GM23338 (cell line): ENCODE data around the gene IFI16.

Source experiments
- EZH2 ChIP-seq: fragments of 200-600 bp; sonication (generic); IDR thresholded peaks from one replicate; pipeline ENCODE4 v1.8.0; 2017; ENCODE audit warnings: antibody characterized with exemption, mild to moderate bottlenecking, low read depth; ENCODE audit not compliant: unreplicated experiment
- EZH2phosphoT487 ChIP-seq: fragments of 200-600 bp; sonication (generic); IDR thresholded peaks from one replicate; pipeline ENCODE4 v1.8.1; 2018; ENCODE audit warnings: antibody characterized with exemption; ENCODE audit not compliant: unreplicated experiment
- POLR2AphosphoS5 ChIP-seq: IDR thresholded peaks from 2 replicates; pipeline ENCODE4 v1.6.1; 2016; ENCODE audit warnings: antibody characterized with exemption, low read depth
- TF ChIP-seq, protein P1 (sequence below), 2 experiments: fragments of 200-600 bp in 1 of 2; sonication (generic) in 1 of 2; conservative IDR thresholded peaks; 2 replicates each; pipeline versions ENCODE4 v1.5.1 to v1.6.1; 2016 to 2017; ENCODE audit warnings: antibody characterized with exemption in 2 of 2, low read depth in 2 of 2, mild to moderate bottlenecking in 2 of 2, moderate library complexity in 1 of 2

DNA sequence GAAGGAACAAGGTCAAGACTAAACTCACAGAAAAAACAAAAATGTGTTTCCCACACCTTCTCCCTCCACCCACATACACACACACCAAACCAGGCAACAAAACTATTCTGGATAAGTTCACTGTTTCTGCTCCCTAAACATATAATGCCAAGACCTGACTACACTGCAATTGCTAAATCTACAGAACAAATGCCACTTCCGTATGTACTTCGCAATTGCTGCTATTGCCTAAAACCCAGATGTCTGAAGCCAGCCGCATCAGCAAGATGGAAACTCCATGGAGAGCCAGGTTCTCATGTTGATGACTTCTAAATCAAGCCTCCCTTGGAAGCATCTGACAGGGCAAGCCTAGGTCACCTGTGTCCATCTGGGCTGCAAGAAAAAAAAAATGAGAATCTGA, 75.2 kb downstream of the IFI16 start:
- TF ChIP-seq, protein P1, sequence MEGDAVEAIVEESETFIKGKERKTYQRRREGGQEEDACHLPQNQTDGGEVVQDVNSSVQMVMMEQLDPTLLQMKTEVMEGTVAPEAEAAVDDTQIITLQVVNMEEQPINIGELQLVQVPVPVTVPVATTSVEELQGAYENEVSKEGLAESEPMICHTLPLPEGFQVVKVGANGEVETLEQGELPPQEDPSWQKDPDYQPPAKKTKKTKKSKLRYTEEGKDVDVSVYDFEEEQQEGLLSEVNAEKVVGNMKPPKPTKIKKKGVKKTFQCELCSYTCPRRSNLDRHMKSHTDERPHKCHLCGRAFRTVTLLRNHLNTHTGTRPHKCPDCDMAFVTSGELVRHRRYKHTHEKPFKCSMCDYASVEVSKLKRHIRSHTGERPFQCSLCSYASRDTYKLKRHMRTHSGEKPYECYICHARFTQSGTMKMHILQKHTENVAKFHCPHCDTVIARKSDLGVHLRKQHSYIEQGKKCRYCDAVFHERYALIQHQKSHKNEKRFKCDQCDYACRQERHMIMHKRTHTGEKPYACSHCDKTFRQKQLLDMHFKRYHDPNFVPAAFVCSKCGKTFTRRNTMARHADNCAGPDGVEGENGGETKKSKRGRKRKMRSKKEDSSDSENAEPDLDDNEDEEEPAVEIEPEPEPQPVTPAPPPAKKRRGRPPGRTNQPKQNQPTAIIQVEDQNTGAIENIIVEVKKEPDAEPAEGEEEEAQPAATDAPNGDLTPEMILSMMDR (conservative IDR thresholded peaks at IDR 0.05; ENCODE audit: low read depth in 2 of 2): no peak
- TF ChIP-seq EZH2phosphoT487 (no peak), POLR2AphosphoS5 (no peak), EZH2 (no peak)
